Uterus (tissue), 2 donors: ENCODE measurements around the gene LCN6.

Experiments used
- CTCF ChIP-seq, 4 experiments: fragments of 200-600 bp in 2 of 4; fragments of 450-650 bp in 2 of 4; sonication (generic) in 2 of 4; IDR thresholded peaks; one replicate each; pipeline ENCODE4 v1.5.1; 2016 to 2019; ENCODE audit warnings: antibody characterized with exemption in 4 of 4, mild to moderate bottlenecking in 2 of 4, moderate library complexity in 1 of 4
- POLR2A ChIP-seq, 2 donors: fragments of 450-650 bp; IDR thresholded peaks; one replicate each; pipeline ENCODE4 v1.6.1; 2016; ENCODE audit warnings: antibody characterized with exemption in 2 of 2, mild to moderate bottlenecking in 1 of 2, moderate library complexity in 1 of 2

- no peak for TF ChIP-seq CTCF (IDR thresholded peaks at IDR 0.05)
- no peak for TF ChIP-seq POLR2A (IDR thresholded peaks at IDR 0.05)
Measured at GRCh38 chr9:136701668-136702053, 46.7 kb downstream of the LCN6 start.
